WTC11 (cell line): Measurements from ENCODE around the gene CCDC28B.

Source experiments
- CTCF ChIP-seq: fragments of 200-600 bp; IDR thresholded peaks from 2 replicates; pipeline ENCODE4 v1.8.0; 2022; ENCODE audit warnings: antibody characterized with exemption
- FOXP4 ChIP-seq: sonication (generic); formaldehyde crosslinking; IDR thresholded peaks from 2 replicates; pipeline ENCODE4 v1.8.0; 2022; ENCODE audit warnings: mild to moderate bottlenecking, missing genetic modification reagents
- KAT7 ChIP-seq: sonication (generic); formaldehyde crosslinking; IDR thresholded peaks from 2 replicates; pipeline ENCODE4 v1.8.1; 2023; ENCODE audit warnings: missing genetic modification reagents, mild to moderate bottlenecking, borderline replicate concordance
- NR1H2 ChIP-seq: sonication (generic); formaldehyde crosslinking; IDR thresholded peaks from 2 replicates; pipeline ENCODE4 v1.9.0; 2021; ENCODE audit warnings: mild to moderate bottlenecking, moderate library complexity, missing genetic modification reagents
- NR3C1 ChIP-seq: sonication (generic); formaldehyde crosslinking; conservative IDR thresholded peaks from 2 replicates; pipeline ENCODE4 v1.8.1; 2023; ENCODE audit warnings: low read depth, mild to moderate bottlenecking, missing genetic modification reagents
- TF ChIP-seq, protein P1 (sequence below): fragments of 250-450 bp; sonication (Bioruptor Pico); IDR thresholded peaks from 2 replicates; pipeline ENCODE4 v1.8.0; 2021; ENCODE audit warnings: mild to moderate bottlenecking
- TF ChIP-seq, protein P2 (sequence below): sonication (generic); formaldehyde crosslinking; IDR thresholded peaks from 2 replicates; pipeline ENCODE4 v1.8.0; 2023; ENCODE audit warnings: mild to moderate bottlenecking, missing genetic modification reagents

GRCh38 chr1:32192220-32192948 lies 8.0 kb upstream of the CCDC28B start:
- no peak for TF ChIP-seq KAT7 (CRISPR knock-in tag)
- TF ChIP-seq CTCF = no peak
- TF ChIP-seq NR3C1 = no peak
- TF ChIP-seq, protein P1, sequence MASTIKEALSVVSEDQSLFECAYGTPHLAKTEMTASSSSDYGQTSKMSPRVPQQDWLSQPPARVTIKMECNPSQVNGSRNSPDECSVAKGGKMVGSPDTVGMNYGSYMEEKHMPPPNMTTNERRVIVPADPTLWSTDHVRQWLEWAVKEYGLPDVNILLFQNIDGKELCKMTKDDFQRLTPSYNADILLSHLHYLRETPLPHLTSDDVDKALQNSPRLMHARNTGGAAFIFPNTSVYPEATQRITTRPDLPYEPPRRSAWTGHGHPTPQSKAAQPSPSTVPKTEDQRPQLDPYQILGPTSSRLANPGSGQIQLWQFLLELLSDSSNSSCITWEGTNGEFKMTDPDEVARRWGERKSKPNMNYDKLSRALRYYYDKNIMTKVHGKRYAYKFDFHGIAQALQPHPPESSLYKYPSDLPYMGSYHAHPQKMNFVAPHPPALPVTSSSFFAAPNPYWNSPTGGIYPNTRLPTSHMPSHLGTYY (CRISPR knock-in tag) = no peak
- no peak for TF ChIP-seq NR1H2 (CRISPR knock-in tag)
- TF ChIP-seq, protein P2, sequence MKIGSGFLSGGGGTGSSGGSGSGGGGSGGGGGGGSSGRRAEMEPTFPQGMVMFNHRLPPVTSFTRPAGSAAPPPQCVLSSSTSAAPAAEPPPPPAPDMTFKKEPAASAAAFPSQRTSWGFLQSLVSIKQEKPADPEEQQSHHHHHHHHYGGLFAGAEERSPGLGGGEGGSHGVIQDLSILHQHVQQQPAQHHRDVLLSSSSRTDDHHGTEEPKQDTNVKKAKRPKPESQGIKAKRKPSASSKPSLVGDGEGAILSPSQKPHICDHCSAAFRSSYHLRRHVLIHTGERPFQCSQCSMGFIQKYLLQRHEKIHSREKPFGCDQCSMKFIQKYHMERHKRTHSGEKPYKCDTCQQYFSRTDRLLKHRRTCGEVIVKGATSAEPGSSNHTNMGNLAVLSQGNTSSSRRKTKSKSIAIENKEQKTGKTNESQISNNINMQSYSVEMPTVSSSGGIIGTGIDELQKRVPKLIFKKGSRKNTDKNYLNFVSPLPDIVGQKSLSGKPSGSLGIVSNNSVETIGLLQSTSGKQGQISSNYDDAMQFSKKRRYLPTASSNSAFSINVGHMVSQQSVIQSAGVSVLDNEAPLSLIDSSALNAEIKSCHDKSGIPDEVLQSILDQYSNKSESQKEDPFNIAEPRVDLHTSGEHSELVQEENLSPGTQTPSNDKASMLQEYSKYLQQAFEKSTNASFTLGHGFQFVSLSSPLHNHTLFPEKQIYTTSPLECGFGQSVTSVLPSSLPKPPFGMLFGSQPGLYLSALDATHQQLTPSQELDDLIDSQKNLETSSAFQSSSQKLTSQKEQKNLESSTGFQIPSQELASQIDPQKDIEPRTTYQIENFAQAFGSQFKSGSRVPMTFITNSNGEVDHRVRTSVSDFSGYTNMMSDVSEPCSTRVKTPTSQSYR = no peak
- no peak for TF ChIP-seq FOXP4 (CRISPR knock-in tag)
